ENCODE measurements around the gene MAP2K2.
"Not testable (repeated sequence)": the region's sequence is repeated elsewhere in the genome, so short reads cannot be mapped to it uniquely, and the experiment has no call there.

The MAP2K2 gene

GRCh38 chr19:4129050-4129449, 5.1 kb upstream of the MAP2K2 start:
- DNase-seq, result not testable (repeated sequence)

- DNase-seq, result not testable (repeated sequence)
Observed at GRCh38 chr19:4127322-4127721, 3.4 kb upstream of the MAP2K2 start.

GRCh38 chr19:4124638-4125037, 716 bp upstream of the MAP2K2 start:
- no peak for DNase-seq

- DNase-seq, result no peak
Observed at GRCh38 chr19:4122480-4122879, 1.4 kb downstream of the MAP2K2 start.

GRCh38 chr19:4121815-4122214, 2.1 kb downstream of the MAP2K2 start:
- no peak for DNase-seq

GRCh38 chr19:4121273-4121612, 2.7 kb downstream of the MAP2K2 start:
- no peak for DNase-seq

- DNase-seq, result no peak
Observed at GRCh38 chr19:4120559-4121272, 3.2 kb downstream of the MAP2K2 start.

- DNase-seq, result no peak
Observed at GRCh38 chr19:4119763-4120162, 4.2 kb downstream of the MAP2K2 start.

GRCh38 chr19:4115818-4116385, 8.0 kb downstream of the MAP2K2 start:
- DNase-seq, result no peak

GRCh38 chr19:4115050-4115817, 8.7 kb downstream of the MAP2K2 start:
- DNase-seq, result peak; percentile 31 to 35

GRCh38 chr19:4114181-4114580, 9.7 kb downstream of the MAP2K2 start:
- DNase-seq, result no peak

- DNase-seq, result no peak
Observed at GRCh38 chr19:4113398-4114088, 10.4 kb downstream of the MAP2K2 start.

GRCh38 chr19:4112367-4112766, 11.6 kb downstream of the MAP2K2 start:
- no peak for DNase-seq

GRCh38 chr19:4109626-4109945, 14.3 kb downstream of the MAP2K2 start:
- DNase-seq, result no peak

- DNase-seq, result peak; percentile 41 to 52
Observed at GRCh38 chr19:4108767-4109625, 14.9 kb downstream of the MAP2K2 start.

- DNase-seq, result no peak
Observed at GRCh38 chr19:4103080-4103433, 20.9 kb downstream of the MAP2K2 start.

- no peak for DNase-seq
Observed at GRCh38 chr19:4102339-4103079, 21.4 kb downstream of the MAP2K2 start.

GRCh38 chr19:4101496-4101770, 22.5 kb downstream of the MAP2K2 start:
- DNase-seq, result no peak

GRCh38 chr19:4100647-4101495, 23.1 kb downstream of the MAP2K2 start:
- no peak for DNase-seq

- DNase-seq, result no peak
Observed at GRCh38 chr19:4099041-4099764, 24.7 kb downstream of the MAP2K2 start.

- no peak for DNase-seq
Observed at GRCh38 chr19:4098493-4098892, 25.4 kb downstream of the MAP2K2 start.
